ENCODE measurements around the gene PROSER1.

PROSER1 gene

DNA sequence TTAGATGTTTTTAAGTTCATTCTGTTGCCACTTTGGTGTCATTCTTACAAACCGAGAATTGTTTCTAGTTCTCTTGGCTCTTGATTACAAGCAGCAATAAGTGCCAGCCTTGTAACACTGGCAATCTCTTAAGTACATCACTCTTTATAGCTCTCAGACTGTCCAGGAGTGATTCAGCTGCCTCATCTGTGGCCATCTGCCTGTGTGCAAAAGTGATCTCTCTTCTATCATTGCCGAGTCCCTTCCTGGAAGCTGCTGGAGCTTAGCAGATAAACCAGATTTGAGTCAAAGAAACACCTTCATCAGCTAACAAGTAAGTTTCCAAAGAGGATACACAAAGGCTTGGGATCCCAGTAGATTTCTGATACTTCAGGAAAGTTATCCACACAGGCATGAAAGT lies 70.4 kb downstream of the PROSER1 start:
- Histone ChIP-seq H3K27me3 (replicated peaks) (no peaks in the 10 kb centered on the region), H3K36me3 (replicated peaks) (no peaks in the 10 kb centered on the region), H3K4me3 (ENCODE audit: low read depth, low read length) (no peak overlapping the region), H3K27ac (no peak overlapping the region)
- TF ChIP-seq, protein P1, sequence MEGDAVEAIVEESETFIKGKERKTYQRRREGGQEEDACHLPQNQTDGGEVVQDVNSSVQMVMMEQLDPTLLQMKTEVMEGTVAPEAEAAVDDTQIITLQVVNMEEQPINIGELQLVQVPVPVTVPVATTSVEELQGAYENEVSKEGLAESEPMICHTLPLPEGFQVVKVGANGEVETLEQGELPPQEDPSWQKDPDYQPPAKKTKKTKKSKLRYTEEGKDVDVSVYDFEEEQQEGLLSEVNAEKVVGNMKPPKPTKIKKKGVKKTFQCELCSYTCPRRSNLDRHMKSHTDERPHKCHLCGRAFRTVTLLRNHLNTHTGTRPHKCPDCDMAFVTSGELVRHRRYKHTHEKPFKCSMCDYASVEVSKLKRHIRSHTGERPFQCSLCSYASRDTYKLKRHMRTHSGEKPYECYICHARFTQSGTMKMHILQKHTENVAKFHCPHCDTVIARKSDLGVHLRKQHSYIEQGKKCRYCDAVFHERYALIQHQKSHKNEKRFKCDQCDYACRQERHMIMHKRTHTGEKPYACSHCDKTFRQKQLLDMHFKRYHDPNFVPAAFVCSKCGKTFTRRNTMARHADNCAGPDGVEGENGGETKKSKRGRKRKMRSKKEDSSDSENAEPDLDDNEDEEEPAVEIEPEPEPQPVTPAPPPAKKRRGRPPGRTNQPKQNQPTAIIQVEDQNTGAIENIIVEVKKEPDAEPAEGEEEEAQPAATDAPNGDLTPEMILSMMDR (IDR thresholded peaks at IDR 0.05; ENCODE audit: low read depth, low read length, missing control alignments): no peak
- DNase-seq: no peak
- in situ Hi-C loops (cut with HindIII; ENCODE audit: low pct_ligation_motif_present, low sequenced_read_pairs): no loop called here

DNA sequence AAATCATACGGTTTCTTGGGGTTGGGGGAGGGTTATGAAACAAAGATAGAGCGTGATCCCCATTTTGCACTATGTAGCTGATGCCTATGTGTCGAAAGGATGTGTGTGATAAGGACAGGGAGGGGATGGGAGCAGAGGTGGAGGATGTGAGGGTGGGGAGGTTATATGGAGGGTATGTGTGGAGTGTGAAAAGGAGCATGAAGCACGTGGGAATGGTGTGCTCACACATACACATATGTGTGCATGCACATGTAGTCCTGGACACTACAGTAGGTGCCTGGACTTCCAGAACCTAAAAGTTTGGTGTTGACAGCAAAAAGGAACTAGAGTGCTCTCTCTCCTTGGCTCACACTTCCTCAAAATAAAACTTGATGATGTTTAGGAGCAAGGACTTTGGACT lies 72.6 kb downstream of the PROSER1 start:
- in situ Hi-C loops (cut with HindIII; ENCODE audit: low pct_ligation_motif_present, low sequenced_read_pairs): no loop called here
- no peak for DNase-seq
- Histone ChIP-seq H3K36me3 (replicated peaks) (no peaks in the 10 kb centered on the region), H3K27me3 (replicated peaks) (no peaks in the 10 kb centered on the region), H3K27ac (no peak overlapping the region), H3K4me3 (ENCODE audit: low read depth, low read length) (no peak overlapping the region)
- TF ChIP-seq, protein P1 (IDR thresholded peaks at IDR 0.05; ENCODE audit: low read depth, low read length, missing control alignments): no peak

- DNase-seq: no peak
- H3K4me3 ChIP-seq (ENCODE audit: low read depth, low read length): no peak overlapping the region
- H3K36me3 ChIP-seq (replicated peaks): no peaks in the 10 kb centered on the region
- H3K27ac ChIP-seq: no peak overlapping the region
- TF ChIP-seq, protein P1 (IDR thresholded peaks at IDR 0.05; ENCODE audit: low read depth, low read length, missing control alignments): no peak
- no peaks in the 10 kb centered on the region for H3K27me3 ChIP-seq (replicated peaks)
- in situ Hi-C loops (cut with HindIII; ENCODE audit: low pct_ligation_motif_present, low sequenced_read_pairs): no loop called here
Measured at GRCh38 chr13:38960175-38960574, 77.7 kb downstream of the PROSER1 start.

Data from brain microvascular endothelial cell (primary cell).